GM21825 (cell line): Measurements from ENCODE around the gene CCDC9B.

Experiments used
- ATAC-seq: cut with Tn5 transposase; IDR thresholded peaks from one replicate; pipeline ENCODE4 v1.9.1; 2021; ENCODE audit warnings: mild to moderate bottlenecking, moderate library complexity; ENCODE audit not compliant: unreplicated experiment

Gene CCDC9B

DNA sequence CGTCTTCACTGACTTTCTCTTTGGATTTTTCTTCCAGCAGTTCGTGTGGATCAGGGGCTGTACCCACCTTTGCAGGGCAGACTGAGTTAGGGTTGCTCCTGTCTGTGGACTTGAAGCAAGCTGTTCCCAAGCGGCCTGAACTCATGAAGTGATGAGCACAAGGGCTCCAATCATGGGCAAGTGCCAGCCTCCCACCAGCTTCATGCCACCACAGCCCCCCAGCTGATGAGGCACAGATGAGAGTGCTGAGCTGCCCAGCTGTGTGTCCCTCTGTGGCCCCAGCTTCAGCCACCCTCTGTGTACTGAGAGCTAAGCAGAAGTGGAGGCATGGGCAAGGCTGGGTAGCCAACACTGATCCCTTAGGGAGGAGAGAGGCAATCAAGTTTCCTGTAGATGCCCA, 29.7 kb downstream of the CCDC9B start:
- ATAC-seq, result no peak

DNA sequence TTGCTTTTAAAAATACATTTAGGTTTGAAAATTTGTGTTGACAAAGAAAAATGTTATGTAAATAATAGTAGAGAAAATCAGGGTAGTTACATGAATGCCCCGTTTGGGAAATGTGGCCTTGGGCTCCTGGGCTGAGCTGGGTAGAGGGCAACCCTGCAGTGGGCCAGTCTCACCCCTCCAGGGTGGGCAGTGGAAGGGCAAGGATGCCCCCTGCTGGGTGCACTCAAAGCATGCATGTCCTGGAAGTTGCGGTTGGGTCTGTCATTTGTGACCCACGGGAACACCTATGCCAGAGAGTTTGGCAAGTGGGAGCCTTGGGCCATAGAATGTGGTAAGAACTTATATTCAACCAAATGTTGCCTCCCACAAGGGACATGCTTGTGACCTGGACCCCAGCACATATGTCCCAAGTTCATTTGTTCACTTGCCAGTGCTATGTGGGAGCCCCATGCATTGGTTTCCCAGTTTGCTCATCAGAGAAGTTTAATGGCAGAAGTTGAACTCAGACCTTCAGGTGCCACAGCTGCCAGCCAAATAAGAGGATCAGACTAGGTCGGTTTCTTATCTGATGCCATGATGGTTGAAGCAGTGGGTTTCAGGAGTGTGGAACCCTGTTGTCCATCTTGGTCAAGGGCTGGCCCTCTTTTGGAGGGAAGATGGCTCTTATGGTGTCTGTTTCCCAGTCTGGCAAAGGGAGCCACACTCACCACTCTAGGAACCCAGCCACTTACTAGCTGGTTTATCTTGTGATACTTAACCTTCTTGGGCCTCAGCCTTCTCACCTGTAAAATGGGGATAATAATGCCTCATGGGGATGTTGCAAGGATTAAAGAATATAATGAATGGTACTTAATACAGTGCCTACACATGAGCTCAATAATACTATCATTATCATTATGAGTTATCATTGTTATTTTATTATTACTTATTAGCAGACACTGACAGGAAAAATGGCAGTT, 30.5 kb downstream of the CCDC9B start:
- ATAC-seq, result no peak

- no peak for ATAC-seq
Measured at GRCh38 chr15:40309344-40309862, 31.3 kb downstream of the CCDC9B start.

DNA sequence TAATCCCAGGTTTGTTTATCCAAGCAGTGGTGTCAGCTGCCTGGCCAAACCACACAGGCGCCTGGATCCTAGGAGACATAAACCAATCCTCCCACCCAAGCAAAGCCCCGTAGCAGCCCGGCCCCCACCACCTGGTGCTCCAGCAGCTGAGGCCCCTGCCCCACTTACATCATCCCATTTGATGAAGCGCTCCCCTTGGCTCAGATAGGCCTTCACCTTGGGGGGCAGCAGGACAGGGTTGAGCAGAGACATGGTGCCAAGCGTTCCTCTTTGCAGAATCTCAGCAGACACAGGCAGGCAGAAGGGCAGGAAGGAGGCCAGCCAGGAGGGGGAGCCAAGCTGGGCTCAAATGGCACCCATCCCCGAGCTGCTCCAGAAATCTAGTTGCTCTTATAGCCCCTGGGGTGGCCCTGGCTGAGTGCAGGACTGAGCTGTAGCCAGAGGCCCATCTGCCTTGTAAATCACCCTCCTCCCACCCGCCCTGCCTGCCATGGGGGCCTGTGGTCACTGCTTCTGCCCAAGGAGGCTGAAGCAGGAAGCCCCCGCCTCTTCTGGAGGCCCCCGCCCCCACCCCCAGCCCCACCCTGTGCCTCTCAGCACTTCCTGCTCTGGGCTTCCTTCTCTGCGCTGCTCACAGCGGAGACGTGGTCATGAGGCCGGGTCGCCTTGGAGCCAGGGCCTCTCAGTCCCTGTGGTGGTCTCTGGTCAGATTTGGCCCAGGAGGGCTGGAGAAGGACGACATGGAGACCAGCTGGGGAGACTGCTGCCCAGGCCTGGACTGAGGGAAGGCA, 33.1 kb downstream of the CCDC9B start, which contains the start of gene PLCB2:
TSS of gene PLCB2 (minus strand) at position 515 of the 791 bp plus-strand sequence. CDS start at position 252, 263 bp downstream.
- ATAC-seq, result peak; percentile 57

DNA sequence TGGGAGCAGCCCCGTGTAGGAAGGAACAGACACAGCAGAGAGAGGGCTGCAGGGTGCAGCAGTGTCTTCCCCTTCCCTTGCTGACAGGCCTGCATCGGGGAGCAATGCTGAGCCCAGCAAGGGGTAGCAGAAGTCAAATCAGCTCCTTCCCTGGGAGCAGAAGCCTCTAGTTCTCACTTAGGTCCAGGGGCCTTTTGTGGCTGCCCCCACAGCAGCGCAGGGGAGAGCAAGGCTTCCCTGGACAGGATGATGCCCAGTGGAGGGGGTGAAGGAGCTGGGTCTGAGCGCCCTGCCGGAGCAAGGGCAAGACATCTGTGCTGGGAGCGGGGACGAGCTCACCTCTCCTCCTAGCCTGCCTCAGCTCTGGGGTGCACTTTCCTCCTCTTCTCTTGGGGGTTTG, 33.8 kb downstream of the CCDC9B start:
- no peak for ATAC-seq

GRCh38 chr15:40306371-40306770, 34.4 kb downstream of the CCDC9B start:
- ATAC-seq, result no peak

DNA sequence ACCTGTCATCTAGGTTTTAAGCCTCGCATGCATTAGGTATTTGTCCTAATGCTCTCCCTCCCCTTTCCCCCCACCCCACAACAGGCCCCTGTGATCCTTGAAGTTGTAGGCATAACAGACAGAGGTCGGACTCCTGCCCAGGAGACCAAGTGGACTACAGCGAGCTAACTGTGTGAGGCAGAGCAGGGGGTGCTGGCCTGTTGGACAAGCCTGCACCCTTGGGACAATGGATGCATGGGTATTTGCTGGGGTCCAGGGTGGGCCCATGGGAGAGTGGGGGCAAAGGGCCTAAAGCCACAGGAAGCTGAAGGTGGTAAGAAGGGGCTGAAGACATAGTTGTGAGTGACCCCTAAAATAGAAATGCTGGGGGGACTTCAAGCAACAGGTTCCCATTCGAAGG, 35.5 kb downstream of the CCDC9B start:
- no peak for ATAC-seq

DNA sequence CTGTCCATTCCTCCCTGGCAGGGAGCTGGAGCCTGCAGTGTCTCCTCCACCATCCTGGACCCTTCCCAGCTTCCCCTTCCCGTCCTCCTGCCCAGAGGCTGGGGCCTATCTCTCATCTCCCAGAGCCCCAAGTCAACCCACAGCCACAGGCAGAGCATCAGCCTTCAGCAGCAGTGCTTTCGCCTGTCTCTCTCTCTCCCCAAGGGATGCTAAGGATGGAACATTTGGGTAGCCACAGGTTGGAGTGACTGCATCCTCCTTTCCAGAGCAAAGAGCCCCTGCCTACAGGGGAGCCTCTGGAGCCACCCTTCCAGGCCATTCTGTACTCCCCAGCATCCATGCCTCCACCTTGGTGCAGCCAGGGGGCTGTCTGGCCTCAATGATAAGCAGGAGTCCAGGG, 37.2 kb downstream of the CCDC9B start:
- no peak for ATAC-seq

GRCh38 chr15:40302981-40303380, 37.8 kb downstream of the CCDC9B start:
- ATAC-seq, result no peak

- ATAC-seq, result no peak
Measured at GRCh38 chr15:40302288-40302886, 38.4 kb downstream of the CCDC9B start.

DNA sequence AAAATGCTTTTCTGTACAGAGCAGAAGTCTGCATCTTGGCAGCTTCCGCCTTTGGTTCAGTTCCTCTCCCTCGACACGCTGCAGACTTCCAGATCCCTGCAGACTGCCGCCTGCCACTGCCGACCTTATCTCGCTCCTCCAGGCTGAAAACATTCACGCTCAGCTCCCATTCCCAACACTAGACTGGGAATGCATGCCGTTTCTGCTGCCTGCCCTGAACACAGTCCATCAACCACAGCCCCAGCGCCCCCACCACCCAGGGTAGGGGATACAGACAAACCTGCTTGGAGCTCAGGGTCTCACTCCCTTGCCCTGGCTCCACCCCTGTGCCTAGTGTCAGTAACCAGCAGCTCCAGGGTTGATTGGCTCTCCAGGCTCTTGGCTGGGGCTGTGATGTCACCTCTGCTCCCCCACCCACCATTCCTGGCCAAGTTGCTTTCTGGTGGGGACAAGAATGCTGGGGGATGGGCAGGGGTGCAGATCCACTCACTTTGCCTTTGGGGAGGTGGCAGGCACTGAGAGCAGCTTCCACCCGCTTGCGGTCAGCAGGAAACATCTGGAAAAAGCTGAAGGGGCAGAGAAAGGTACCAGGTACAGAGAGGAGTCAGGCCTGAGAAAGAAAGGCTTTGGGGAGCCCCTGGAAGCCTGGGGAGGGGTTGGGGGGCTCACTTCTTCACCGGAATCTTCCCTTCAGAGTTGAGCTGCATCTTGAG, 39.1 kb downstream of the CCDC9B start:
- ATAC-seq, result no peak

DNA sequence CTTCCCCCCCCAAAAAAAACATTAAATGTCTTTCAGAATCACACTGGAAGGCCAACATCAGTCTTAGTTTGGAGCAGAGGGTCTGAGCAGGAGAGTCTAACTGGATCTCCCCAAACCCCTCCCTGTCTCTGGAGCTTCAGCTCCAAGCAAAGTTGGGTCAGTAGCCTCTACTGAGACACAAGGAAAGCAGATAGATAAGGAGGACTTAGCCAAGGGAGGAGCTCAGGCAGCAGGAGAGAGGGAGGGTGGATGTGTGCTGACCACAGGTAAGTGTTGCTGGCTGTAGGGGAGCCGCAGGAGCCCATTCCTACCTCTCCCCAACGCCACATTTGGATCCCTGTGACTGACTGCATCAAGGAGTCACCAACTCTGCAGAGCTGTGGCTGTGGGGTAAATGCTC, 40.0 kb downstream of the CCDC9B start:
- no peak for ATAC-seq

GRCh38 chr15:40300367-40300766, 40.4 kb downstream of the CCDC9B start:
- no peak for ATAC-seq

GRCh38 chr15:40298216-40298935, 42.4 kb downstream of the CCDC9B start:
- no peak for ATAC-seq

- no peak for ATAC-seq
Measured at GRCh38 chr15:40297356-40297755, 43.4 kb downstream of the CCDC9B start.

DNA sequence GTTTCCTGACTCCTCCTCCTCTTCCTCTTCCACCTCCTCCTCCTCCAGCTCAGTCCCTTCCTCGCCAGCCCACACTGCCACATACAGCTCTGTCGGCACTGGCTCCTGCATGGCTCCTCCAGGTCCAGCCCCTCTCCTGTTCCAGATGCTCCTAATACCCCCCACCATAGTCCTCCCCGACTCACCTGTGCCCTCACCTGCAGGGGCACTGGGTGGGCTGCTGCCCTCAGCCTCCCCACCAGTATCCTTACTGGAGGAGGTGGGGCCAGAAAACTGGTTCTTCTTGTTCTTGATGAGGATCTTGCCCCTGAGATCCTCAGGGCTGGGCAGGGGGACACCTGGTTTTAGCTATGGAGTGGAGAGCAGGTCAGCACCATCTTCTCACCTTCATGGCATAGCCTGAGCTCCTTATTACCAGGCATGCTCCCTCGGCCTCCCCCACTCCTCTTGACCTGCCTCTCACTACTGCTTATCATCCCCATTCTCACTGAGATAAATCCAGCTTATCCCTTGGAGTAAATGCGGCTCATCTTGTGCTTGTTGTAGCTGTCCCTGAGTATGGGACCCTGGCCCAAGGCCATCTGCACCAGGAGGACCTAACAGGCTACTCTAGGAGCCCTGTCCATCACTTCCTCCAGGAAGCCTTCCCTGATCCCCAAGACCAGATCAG, 44.0 kb downstream of the CCDC9B start:
- ATAC-seq, result no peak

DNA sequence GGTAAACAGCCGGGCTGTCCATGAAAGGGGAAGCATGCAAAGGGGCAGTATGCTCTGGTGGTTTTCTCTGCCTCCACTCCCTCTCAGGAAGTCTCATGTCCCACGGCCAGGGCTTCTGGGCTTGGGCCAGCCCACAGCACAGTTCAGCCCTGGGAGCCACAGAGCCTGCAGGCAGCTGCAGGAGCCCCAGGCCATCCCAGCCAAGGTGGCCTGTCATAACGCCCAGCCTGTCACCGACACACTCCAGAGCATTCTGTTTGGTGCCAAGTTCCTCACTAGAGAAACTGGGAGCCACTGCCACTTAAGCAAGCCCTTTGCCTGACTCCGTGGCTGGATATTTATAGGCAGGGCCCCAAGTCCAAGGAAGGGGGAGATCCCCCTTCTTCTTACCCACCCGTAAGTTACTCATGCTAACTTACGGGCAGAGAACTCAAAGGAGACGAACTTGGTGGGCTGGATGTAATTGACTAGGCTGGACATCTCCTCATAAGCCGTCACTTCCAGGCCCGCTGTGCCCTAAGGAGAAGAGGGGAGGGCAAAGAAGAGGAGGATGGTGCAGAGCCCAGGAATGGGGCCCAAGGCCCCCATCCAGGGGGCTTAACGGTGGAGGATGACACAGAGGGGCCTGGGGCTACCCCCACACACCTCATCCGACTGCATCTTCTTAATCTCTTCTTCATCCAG, 44.7 kb downstream of the CCDC9B start:
- ATAC-seq, result no peak

DNA sequence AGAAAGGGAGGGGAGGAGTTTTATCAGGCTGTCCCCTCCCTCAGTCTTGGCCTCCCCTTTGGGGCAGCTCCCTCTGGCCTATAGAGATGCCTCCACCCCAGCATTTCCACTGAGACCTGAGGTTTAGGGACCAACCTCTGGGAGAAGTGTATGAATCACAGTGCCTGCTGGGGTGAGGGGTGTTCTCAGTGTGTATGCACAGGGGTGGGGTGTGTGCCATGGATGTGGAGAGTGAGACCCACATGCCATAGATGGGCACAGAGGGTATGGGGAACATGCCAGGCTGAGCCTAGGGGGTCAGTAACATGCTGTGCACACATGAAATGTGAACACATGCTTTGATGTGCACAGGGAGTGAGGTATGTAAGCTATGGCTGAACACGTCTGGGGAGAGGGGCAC, 45.4 kb downstream of the CCDC9B start:
- ATAC-seq, result no peak
